Measurements from ENCODE around the gene EML6.

Gene EML6

DNA sequence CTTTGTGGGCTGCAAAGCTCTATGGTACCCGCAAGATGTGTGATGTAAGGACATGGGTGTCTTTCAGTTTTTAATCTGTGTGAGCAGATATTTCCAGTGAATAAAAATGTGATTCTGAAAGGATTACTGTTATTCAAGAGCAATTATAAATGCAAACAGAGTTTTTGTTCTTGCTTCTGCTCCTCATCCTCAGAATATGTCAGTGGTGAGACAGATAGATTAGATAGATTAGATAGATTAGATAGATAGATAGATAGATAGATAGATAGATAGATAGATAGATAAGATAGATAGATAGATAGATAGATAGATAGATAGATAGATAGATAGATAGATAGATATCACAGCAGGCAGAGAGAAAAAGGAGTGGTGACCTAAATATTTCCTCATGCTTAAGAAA is 184.2 kb downstream of the EML6 start:
- DNase-seq (ENCODE audit: low read depth in 2 of 3, low spot score in 1 of 3), result no peak

DNA sequence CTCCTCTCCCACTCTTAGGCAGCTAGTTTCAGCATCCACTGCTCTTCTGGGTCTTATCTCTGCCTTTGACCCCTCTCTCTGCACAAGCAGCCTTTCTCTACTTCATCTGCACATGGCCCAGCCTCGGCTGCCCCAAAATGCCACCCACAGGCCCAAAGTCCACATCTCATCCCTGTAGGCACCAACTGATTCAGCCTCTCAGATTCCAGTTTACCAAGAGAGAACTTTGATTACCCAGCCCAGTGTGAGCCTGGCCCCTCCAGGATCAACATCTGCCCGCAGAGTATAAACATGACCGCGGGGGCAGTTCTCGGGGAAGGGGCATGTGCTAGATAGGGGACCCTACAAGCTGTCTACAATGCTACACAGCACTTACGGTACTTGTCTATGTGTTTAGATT is 185.1 kb downstream of the EML6 start:
- no peak for DNase-seq (ENCODE audit: low read depth in 2 of 3, low spot score in 1 of 3)

DNA sequence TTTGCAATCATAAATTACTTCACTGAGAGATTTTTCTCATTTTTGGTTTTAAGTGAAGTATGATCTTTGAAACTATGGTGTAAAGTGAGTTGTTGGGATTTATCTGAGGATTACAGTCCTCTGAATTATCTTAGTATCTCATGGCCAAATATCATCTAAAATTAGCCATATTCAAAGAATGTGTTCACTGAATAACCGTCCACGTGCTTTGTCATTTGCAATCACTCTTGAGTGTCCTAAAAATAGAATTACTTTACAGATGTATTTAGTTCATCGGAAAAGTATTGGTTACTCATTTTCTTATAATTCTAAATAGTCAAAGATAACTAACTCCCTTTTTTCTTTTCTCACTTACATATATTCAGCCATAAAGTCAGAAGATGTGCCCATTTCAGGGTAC is 185.5 kb downstream of the EML6 start:
- DNase-seq (ENCODE audit: low read depth in 2 of 3, low spot score in 1 of 3), result no peak

DNA sequence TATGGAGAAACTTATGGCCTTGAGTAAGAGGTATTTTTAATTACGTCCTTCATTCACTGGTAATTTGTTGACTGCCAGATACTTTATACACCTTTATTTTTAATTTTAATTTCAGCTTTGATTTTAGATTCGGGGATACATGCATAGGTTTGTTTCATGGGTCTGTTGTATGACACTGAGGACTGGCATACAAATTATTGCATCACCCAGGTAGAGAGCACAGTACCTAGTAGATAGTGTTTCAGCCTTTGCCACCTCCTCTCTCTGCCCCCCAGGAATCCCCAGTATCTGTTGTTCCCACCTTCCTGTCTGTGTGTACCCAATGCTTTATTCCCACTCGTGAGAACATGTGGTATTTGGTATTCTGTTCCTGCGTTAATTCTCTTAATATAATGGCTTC is 188.8 kb downstream of the EML6 start:
- no peak for DNase-seq (ENCODE audit: low read depth in 2 of 3, low spot score in 1 of 3)

DNA sequence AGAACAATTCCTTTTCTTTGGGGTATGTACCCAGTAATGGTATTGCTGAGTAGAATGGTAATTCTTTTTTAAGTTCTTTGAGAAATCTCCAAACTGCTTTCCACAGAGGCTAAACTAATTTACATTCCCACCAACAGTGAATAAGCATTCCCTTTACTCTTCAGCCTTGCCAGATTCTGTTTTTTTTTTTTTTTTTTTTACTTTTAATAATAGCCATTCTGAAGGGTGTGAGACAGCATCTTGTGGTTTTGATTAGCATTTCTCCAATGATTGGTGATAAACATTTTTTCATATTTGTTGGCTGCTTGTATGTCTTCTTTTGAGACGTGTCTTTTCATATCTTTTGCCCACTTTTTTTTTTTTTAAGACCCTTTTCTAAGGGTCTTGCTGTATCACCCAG is 189.4 kb downstream of the EML6 start:
- no peak for DNase-seq (ENCODE audit: low read depth in 2 of 3, low spot score in 1 of 3)

DNA sequence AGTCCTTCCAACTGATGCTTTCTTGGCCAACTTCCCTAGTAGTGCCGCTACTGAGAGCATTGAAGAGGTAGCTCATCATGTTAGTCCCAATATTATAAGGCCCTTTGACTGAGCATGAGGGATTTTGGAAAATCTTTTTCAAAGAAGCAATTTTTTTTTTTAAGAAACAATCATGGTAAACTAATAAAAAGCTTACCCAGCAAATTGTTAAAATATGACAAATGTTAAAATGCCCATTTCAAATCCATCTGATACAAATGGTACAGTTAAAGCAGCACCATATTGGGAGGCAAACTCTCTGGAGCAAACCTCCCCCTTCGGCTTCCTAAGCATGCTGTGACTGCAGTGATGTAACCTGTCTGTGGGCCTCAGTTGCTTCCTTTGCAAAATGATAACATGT is 191.2 kb downstream of the EML6 start:
- DNase-seq (ENCODE audit: low read depth in 2 of 3, low spot score in 1 of 3), result no peak

DNA sequence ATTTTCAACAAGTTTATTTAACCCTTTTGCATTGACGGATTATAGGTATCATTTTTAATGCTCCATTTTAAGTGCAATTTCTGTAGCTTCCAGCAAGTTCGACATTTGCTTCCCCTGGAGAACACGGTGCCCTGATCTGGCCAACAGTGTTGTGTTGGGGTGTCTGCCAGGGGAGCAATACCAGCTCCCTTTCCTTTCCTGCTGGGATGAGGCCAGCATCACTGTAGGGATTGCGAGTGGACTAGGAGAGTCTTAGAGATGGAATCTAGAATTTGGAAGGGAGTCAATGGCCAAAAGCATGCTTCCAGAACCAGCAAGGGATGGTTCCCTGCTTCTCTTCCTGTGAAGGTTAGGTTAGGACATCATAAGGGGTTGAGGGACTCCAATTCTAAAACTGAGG is 191.6 kb downstream of the EML6 start:
- DNase-seq (ENCODE audit: low read depth in 2 of 3, low spot score in 1 of 3), result no peak

DNA sequence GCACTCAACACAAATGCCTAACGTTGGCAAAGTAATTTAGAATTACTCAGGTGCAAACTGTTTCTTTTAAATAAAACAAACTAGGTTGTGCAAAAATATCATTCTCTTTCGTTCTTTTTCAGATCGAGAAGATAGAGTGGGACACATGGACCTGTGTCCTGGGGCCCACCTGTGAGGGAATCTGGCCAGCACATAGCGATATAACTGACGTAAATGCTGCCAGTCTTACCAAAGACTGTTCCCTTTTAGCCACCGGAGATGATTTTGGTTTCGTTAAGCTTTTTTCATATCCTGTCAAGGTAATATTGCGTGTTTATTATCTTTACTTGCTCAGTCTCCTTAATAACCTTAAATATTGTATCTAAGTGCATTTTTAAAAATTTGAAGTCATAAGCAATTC is 193.2 kb downstream of the EML6 start:
- no peak for DNase-seq (ENCODE audit: low read depth in 2 of 3, low spot score in 1 of 3)

DNA sequence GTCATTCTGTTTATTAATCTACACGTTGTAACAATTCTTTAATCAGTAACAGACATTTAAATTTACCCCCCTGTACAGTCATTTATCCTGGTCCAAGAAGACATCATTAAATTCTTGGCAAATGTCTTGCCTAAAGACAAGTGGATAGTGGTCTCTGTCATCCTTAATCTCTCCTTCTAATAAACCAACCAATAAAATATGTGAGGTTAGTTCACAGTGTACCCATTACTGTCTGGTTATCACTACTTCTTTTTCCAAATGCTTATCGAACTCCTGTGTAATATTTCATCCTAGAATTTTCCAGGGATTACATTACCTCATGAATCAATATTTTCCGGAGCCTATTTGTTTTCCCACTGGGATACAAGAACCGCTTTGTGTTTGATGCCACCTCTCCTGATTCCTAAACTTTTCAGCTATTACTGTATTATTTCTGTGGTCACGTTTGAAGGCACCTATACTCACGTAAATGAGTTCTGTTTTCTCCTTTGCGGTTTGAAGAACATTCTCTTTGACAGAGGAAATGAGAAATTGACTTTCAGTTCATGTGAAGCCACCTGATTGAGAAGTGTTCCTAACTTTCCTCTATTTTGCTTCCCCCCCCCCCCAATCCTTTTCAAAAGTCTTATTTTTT is 195.3 kb downstream of the EML6 start:
- no peak for DNase-seq (ENCODE audit: low read depth in 2 of 3, low spot score in 1 of 3)

DNA sequence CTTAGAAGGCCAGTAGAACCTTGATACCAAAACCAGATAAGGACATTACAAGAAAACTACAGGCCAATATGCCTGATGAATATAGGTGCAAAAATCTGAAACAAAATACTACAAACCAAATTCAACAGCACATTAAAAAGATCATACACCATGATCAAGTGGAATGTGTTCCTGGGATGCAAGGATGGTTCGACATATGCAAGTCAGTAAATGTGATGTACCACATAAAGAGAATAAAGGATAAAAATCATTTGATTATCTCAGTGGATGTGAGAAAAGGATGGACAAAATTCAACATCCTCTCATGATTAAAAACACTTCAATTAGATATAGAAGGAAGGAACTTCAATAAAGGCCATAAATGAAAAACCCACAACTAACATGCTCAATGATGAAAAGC is 197.2 kb downstream of the EML6 start:
- no peak for DNase-seq (ENCODE audit: low read depth in 2 of 3, low spot score in 1 of 3)

DNA sequence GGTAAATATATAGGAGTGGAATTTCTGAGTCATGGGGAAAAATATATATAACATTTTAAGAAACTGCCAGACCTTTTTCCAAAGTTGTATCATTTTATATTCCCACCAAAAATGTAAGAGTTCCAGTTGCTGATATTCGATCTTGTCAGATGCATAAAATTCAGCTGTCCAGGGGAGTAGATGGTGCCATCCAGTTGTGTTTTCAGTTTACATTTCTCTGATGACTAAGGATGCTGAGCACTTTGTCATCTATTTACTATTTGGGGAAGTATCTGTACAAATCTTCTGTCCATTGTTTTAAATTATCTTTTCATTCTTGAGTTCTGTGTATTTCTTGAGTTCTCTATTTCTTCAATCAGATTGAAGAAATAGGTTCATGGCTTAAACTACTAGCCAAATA is 200.7 kb downstream of the EML6 start:
- DNase-seq (ENCODE audit: low read depth in 2 of 3, low spot score in 1 of 3), result no peak

DNA sequence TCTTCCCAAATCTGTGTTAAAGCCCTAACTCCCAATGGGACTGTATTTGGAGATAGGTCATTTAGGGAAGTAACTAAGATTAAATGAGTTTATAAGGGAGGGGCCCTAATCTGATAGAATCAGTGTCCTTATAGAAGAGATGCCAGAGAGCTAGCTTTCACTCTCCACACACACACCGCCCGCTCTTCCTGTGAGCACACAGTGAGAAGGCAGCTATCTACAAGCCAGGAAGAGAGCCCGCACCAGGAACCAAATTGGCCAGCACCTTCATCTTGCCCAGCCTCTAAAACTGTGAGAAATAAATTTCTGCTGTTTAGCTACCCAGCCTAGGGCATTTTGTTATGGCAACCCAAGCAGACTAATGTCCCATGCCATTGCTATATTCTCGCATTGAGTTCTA is 201.6 kb downstream of the EML6 start:
- no peak for DNase-seq (ENCODE audit: low read depth in 2 of 3, low spot score in 1 of 3)

DNA sequence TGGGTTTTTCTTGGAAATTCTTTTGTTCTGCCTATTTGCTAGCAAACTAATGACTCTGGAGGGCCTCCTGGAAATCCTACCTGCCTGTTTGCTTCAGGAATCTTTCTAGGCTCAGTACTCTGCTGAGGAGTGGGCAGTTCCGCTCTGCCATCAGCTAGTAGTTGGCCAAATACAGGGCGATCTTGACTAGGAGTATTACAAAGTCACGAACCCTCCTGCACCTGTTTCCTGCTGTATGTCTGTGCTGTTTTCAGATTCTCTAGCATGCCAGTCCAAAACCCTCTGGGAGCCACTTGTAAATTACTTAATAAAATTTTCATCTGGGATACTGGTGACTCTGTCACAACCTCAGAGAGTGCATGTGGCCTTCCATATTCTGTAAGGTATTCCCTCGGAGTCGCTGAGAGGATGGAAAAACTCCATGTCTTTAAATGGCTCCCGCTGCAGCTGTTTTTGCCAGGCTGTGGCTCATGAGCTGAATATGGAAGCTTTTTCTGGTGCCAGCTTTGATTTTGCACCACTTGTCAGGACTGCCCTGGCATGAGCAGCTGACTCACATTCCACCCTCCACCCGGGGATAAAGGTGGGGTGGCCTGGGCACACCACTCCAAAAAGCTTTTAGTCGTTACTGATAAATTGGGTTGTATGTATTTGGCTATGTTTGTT is 203.8 kb downstream of the EML6 start:
- no peak for DNase-seq (ENCODE audit: low read depth in 2 of 3, low spot score in 1 of 3)

DNA sequence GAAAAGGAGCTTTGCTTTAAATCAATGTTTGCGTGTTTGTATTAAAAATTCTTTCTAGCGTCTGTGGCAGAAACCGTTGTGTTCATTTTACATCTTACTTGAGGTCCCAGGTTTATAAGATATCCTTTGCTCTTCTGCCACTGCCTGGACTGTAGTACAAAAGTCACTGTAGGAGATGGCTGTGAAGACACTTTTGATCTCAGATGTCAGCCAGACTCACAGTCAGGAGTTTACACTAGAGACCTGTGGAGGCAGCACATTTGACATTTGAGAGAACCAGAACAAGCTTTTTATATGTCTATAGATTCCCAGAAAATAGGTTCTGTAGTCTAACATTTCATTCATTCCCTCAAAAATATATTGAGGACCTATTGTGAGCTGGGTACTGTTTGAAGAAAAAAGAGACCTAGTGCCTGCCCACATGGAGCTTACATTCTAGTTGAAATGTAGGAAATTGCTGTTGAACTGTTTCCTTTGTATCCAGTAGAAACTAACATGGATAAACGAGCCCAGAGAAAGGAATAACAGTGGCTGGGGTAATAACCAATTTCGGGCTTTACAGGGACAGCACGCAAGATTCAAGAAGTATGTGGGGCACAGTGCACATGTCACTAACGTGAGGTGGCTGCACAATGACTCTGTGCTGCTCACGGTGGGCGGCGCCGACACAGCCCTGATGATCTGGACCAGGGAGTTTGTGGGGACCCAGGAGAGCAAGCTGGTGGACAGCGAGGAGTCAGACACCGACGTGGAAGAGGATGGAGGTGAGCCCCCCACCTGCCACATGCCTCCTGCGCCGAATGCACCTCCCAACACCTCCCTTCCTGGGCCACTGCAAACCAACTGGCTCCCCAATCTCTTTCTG is 204.5 kb downstream of the EML6 start:
- DNase-seq (ENCODE audit: low read depth in 2 of 3, low spot score in 1 of 3), result no peak

DNA sequence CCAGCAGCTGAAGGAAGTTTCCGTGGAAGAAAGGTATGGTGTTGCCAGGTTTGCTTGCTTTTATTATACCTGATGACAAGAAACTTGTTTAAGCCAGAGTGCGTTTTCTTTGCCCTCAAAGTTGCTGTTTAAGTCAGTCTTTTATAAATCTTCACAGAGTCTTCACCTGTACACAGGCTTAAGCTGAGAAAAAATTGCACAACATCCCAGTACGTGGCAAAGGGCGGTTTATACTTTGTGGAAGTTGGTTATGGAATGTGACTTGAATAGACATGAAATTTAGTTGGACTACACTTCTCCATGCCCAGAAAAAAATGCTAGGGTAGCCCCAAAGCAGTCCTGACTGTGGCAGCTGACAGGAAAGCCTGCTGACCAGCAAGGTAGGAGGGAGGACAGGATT is 205.3 kb downstream of the EML6 start:
- DNase-seq (ENCODE audit: low read depth in 2 of 3, low spot score in 1 of 3), result no peak

DNA sequence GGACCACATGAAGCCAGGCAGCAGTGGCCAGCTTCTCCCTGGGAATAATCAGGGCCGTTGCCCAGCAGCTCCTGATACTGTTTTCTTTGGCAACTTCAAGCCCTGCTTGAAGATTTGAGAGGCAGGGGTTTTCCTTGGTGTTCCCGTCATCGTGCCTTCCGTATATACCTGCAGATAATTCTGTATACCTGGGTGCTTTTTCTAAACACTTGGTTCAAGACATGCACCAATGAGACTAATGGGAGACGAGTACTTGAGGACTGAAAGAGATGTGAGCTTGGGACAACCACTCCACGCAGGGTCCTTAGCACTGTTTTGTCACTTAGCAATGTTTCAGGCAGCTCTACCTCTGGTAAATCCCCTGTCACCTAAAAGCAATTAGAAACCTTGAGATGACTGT is 208.0 kb downstream of the EML6 start:
- DNase-seq (ENCODE audit: low read depth in 2 of 3, low spot score in 1 of 3), result no peak

DNA sequence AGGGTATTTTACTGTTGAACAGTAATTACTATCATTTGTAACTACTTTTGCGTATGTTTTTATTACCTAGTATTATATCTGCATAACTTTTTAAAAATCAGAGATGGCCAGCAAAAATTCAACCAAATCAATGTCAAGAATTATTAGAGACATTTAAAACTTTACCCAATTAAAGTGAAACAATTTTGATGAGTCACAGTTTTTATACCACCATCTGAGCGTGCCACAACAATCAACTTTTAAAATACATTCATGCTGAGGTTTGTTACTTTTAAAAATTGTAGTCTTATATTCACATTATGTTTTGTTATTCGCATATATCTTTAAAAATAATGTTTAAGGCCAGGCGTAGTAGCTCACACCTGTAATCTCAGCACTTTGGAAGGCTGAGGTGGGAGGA is 211.9 kb downstream of the EML6 start:
- no peak for DNase-seq (ENCODE audit: low read depth in 2 of 3, low spot score in 1 of 3)

DNA sequence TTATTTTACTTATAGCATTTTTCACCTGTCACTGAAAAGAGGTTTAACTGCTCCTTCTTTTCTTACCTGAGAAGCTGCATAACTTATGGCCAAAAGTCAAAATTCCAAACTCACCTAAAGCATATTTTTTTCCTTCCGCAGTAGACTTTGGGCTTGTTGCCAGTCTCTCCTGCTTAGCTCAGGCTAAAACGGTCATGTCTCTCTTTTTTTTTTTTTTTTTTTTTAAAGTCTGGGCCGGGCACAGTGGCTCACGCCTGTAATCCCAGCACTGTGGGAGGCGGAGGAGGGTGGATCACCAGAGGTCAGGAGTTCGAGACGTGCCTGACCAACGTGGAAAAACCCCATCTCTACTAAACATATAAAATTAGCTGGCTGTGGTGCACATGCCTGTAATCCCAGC is 213.3 kb downstream of the EML6 start:
- DNase-seq (ENCODE audit: low read depth in 2 of 3, low spot score in 1 of 3), result no peak

DNA sequence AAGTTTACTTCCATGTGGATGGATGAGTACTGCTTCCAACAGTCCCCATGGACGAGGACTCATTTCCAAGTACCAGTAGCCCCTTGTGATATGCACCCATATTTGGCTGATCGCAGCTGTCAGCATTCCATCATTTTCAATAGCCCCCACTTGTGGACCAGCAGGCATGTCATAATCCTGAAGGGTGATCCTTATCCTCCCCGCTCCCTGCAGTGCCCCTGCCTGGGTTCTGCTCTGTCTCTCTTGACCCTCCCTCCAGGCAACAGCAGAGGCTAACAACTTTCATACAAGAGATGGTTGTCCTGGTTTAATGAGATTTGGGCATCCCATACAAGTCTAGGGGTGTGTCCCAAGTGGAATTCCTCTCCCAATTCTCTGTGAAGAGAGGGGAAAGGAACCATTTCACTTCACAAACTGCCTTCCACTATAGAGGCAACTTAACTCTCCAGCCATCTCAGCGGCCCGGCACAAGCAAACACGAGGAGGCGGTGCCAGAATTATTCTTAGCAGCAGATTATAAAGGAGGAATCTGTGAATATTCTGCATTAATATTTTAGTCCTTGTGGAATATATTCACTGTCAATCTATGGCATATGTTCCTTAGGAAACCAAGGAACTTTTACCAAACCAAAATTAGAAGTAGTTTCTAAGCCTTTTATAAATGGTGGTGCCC is 216.1 kb downstream of the EML6 start:
- no peak for DNase-seq (ENCODE audit: low read depth in 2 of 3, low spot score in 1 of 3)

DNA sequence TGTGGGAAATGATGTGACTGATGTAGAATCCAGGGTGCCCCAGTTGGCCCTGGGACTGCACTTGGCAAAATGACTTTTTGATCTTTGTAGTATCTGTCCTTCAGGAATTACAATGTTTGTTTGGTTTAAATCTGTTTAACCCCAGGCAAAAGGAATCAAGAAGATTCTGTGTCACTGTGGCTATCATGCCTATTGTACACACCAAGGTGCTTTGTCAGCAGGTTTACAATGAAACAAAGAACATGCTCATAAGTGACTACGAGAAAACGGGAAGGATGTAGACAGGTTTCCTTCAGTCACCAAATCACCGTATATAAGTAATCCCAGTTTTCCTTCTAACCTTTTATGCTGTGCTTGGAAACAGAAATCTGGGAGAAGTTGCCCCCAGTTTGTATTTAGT is 217.3 kb downstream of the EML6 start:
- DNase-seq (ENCODE audit: low read depth in 2 of 3, low spot score in 1 of 3), result no peak

DNA sequence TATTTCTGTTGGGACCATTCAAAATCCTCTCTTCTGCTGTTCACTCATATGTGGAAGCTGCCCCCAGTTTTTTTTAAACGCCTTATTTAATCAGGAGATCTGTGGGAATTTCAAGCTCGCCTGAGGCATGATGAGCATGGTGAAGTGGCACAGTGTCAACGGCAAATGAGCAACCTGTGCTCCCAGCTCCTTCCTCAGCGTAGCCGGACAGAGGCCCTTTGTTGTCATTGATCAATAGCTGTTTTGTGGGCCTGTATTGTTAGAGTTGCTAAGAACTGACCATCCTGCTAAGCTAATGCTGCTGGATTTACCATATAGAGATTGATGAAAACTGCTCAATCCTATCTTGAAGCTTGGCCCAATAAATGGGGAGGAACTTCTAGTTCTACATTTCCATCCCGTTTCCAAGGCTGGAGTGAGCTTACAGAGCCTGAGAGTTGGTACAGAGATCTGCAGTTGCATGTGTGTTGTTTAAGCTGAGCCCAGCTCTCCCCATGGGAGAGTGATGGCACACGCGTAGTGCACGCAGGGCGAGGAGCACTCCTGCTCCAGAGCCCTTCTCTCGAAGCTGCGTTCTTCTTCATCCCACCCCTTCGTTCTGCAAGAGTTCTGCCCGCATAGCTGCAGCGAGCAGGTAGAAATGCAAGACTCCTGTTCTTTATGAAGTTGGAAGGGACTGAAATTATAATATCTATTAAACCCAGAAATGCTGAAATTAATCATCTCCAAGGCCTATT is 218.0 kb downstream of the EML6 start:
- no peak for DNase-seq (ENCODE audit: low read depth in 2 of 3, low spot score in 1 of 3)
